Endothelial cell of umbilical vein (primary cell): ENCODE measurements around the gene SERPINB10. TPM values are rescaled to one million over a fixed set of nuclear protein-coding genes. Genes with fewer than 3 reads are reported as not detected.

Experiments
- BruUV-seq: library from RNA; stranded (reverse); fragments of 400-500 nt; replicated peaks from 2 replicates; lab custom pipeline; 2021; lab: Mats Ljungman, UMichigan
- CTCF ChIA-PET: fragments of 300-600, 350-600 bp; sonication (Branson Sonifier 250); formaldehyde crosslinking; loops from one replicate; lab custom pipeline; 2021; ENCODE audit warnings: antibody characterized with exemption, inconsistent platforms; lab: Charles Lee
- POLR2A ChIA-PET: fragments of 300-600, 350-600 bp; sonication (Branson Sonifier 250); formaldehyde crosslinking; loops from one replicate; lab custom pipeline; 2021; ENCODE audit warnings: antibody characterized with exemption, inconsistent platforms; lab: Charles Lee
- DNase-seq: peaks from one replicate; pipeline ENCODE4 v3.0.0-alpha.2; 2011; ENCODE audit warnings: low read depth, low spot score
- FAIRE-seq: peaks from 2 replicates; lab custom pipeline; 2011; peaks lifted over from hg19 to GRCh38; lab: Jason Lieb, UNC
- H2AFZ ChIP-seq: 2 replicates; pipeline ENCODE4 v1.6.0; 2012; ENCODE audit warnings: low read depth, low read length, control low read depth, inconsistent platforms
- H3K27ac ChIP-seq: 2 replicates; pipeline ENCODE4 v1.5.1; 2011; ENCODE audit warnings: low read depth, mild to moderate bottlenecking, control low read depth, low read length, moderate library complexity; ENCODE audit not compliant: insufficient read depth
- H3K27me3 ChIP-seq, 2 experiments: 2 replicates each; pipeline versions ENCODE4 v1.6.0 to v1.6.1; 2011; ENCODE audit warnings: low read length in 2 of 2, mixed read lengths in 1 of 2; ENCODE audit not compliant: control insufficient read depth in 2 of 2, insufficient read depth in 2 of 2
- H3K36me3 ChIP-seq, 2 experiments: 2 replicates in 1 of 2; 3 replicates in 1 of 2; pipeline ENCODE4 v1.5.1; 2011; ENCODE audit warnings: low read length in 2 of 2, mild to moderate bottlenecking in 1 of 2, moderate library complexity in 1 of 2; ENCODE audit not compliant: control insufficient read depth in 2 of 2, insufficient read depth in 2 of 2; ENCODE audit errors: extremely low read depth in 1 of 2
- H3K4me1 ChIP-seq: 3 replicates; pipeline ENCODE4 v1.5.1; 2011; ENCODE audit warnings: mild to moderate bottlenecking, low read length; ENCODE audit not compliant: control insufficient read depth, insufficient read depth; ENCODE audit errors: extremely low read depth
- H3K4me2 ChIP-seq: 2 replicates; pipeline ENCODE4 v1.6.1; 2011; ENCODE audit warnings: low read length, control low read depth, mixed read lengths; ENCODE audit not compliant: insufficient read depth
- H3K4me3 ChIP-seq, 3 experiments: fragments of 200-600 bp in 1 of 3; sonication (generic), shearing (Covaris generic) in 1 of 3; replicated peaks in 1 of 3; 2 replicates each; pipeline ENCODE4 v1.5.1; 2011 to 2016; ENCODE audit warnings: control low read depth in 3 of 3, low read length in 3 of 3, mild to moderate bottlenecking in 2 of 3, inconsistent platforms in 1 of 3, low read depth in 1 of 3, moderate library complexity in 1 of 3; ENCODE audit not compliant: insufficient read depth in 1 of 3
- H3K79me2 ChIP-seq: 2 replicates; pipeline ENCODE4 v1.6.0; 2012; ENCODE audit warnings: low read length, inconsistent platforms; ENCODE audit not compliant: control insufficient read depth, insufficient read depth
- H3K9ac ChIP-seq: replicated peaks from 2 replicates; pipeline ENCODE3; 2011; ENCODE audit warnings: low read length, control low read depth; ENCODE audit not compliant: insufficient read depth; ENCODE audit errors: extremely low read depth
- H3K9me1 ChIP-seq: replicated peaks from 3 replicates; pipeline ENCODE4 v1.6.0; 2011; ENCODE audit warnings: mild to moderate bottlenecking, low read length; ENCODE audit not compliant: control insufficient read depth, insufficient read depth; ENCODE audit errors: extremely low read depth
- H3K9me3 ChIP-seq: replicated peaks from 2 replicates; pipeline ENCODE4 v1.5.1; 2012; ENCODE audit warnings: low read length, inconsistent platforms; ENCODE audit not compliant: control insufficient read depth, insufficient read depth
- H4K20me1 ChIP-seq: replicated peaks from 2 replicates; pipeline ENCODE3; 2011; ENCODE audit warnings: mild to moderate bottlenecking, low read length; ENCODE audit not compliant: control insufficient read depth, insufficient read depth; ENCODE audit errors: extremely low read depth
- EZH2 ChIP-seq: IDR thresholded peaks from 2 replicates; pipeline ENCODE4 v1.6.1; 2012; ENCODE audit warnings: borderline replicate concordance, low read depth, mild to moderate bottlenecking, moderate library complexity, low read length, inconsistent platforms; ENCODE audit not compliant: severe bottlenecking
- FOS ChIP-seq: IDR thresholded peaks from 2 replicates; pipeline ENCODE4 v1.6.1; 2011; ENCODE audit warnings: mild to moderate bottlenecking, low read length, moderate library complexity, borderline replicate concordance; ENCODE audit not compliant: insufficient read depth
- GATA2 ChIP-seq: IDR thresholded peaks from 2 replicates; pipeline ENCODE4 v1.7.0; 2011; ENCODE audit warnings: low read depth, mild to moderate bottlenecking, moderate library complexity, mixed read lengths, low read length; ENCODE audit not compliant: insufficient read length, insufficient read depth
- JUN ChIP-seq: IDR thresholded peaks from 2 replicates; pipeline ENCODE4 v1.6.1; 2011; ENCODE audit warnings: borderline replicate concordance, low read depth; ENCODE audit not compliant: insufficient read length, insufficient read depth
- MYC ChIP-seq: IDR thresholded peaks from one replicate; pipeline ENCODE4 v1.6.1; 2011; ENCODE audit warnings: mild to moderate bottlenecking, low read depth, low read length
- POLR2A ChIP-seq: IDR thresholded peaks from 2 replicates; pipeline ENCODE4 v1.6.1; 2012; ENCODE audit warnings: low read depth, mild to moderate bottlenecking, control low read depth, low read length
- dilution Hi-C: fragments of 300-500 bp; cut with MboI; formaldehyde crosslinking; loops from one replicate; pipeline ENCODE4 v1.15.0; 2019; ENCODE audit warnings: low sequenced_read_pairs; ENCODE audit not compliant: extremely low pct_ligation_motif_present
- intact Hi-C: fragments of 100-400 bp; cut with micrococcal nuclease; formaldehyde crosslinking; loops from one replicate; pipeline ENCODE4 v1.10.0; 2022
- polyA plus RNA-seq, 4 experiments: library from polyadenylated mRNA; depleted of rRNA in 3 of 4; stranded (reverse) in 3 of 4; unstranded in 1 of 4; fragments of >200 nt; gene quantifications; 2 replicates each; pipeline versions ENCODE4 v1.2.1 to v1.2.3, GENCODE V29; 2011 to 2012; ENCODE audit warnings: missing spikeins in 1 of 4
- total RNA-seq: library from RNA; stranded (reverse); gene quantifications from 2 replicates; pipeline ENCODE4 v1.2.3, GENCODE V29; 2021
- TF ChIP-seq, protein P1 (sequence below), 2 donors: IDR thresholded peaks; 1 replicate in 1 of 2; 2 replicates in 1 of 2; pipeline ENCODE4 v1.5.1; 2011; ENCODE audit warnings: low read length in 2 of 2, mild to moderate bottlenecking in 2 of 2, moderate library complexity in 2 of 2, control low read depth in 1 of 2, inconsistent platforms in 1 of 2, low read depth in 1 of 2; ENCODE audit not compliant: insufficient read depth in 1 of 2; ENCODE audit errors: extremely low read depth in 1 of 2

Gene SERPINB10
- total and polyA plus RNA-seq, 2 donors (not counting 3 experiments of a cell fraction or from before 2014, with no cell fraction given), result not detected

DNA sequence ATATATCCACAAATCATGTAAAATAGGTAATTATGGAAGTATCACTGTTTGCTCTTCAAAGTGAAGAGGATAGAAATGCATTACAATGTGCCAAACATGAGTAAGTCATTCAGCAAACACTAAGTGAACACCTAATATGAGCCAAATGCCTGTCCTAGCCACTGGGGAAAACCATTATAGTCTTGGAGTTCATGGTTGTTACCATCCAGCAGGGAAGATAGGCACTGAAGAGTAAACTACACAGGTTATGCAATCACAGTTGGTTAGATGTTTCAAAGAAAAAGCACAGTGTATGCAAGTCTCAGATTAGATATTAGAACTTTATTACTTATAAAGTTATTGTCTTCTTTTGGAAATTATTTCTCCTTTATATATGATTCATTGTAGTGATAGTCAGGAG lies 24.1 kb upstream of the SERPINB10 start:
- H3K4me2 ChIP-seq, result no peak overlapping the region
- intact Hi-C loops (no loop called here), dilution Hi-C loops (no loop called here)
- H3K36me3 ChIP-seq, result no peaks in the 10 kb centered on the region
- H3K27ac ChIP-seq, result peak overlapping the region; percentile 90
- TF ChIP-seq FOS (no peak), GATA2 (no peak), JUN (no peak), EZH2 (no peak), MYC (no peak), POLR2A (no peak)
- TF ChIP-seq, protein P1, sequence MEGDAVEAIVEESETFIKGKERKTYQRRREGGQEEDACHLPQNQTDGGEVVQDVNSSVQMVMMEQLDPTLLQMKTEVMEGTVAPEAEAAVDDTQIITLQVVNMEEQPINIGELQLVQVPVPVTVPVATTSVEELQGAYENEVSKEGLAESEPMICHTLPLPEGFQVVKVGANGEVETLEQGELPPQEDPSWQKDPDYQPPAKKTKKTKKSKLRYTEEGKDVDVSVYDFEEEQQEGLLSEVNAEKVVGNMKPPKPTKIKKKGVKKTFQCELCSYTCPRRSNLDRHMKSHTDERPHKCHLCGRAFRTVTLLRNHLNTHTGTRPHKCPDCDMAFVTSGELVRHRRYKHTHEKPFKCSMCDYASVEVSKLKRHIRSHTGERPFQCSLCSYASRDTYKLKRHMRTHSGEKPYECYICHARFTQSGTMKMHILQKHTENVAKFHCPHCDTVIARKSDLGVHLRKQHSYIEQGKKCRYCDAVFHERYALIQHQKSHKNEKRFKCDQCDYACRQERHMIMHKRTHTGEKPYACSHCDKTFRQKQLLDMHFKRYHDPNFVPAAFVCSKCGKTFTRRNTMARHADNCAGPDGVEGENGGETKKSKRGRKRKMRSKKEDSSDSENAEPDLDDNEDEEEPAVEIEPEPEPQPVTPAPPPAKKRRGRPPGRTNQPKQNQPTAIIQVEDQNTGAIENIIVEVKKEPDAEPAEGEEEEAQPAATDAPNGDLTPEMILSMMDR (IDR thresholded peaks at IDR 0.05; ENCODE audit: extremely low read depth in 1 of 2, insufficient read depth in 1 of 2, low read depth in 1 of 2, low read length in 2 of 2), result no peak
- ChIA-PET CTCF (no interaction called here), POLR2A (no interaction called here)
- no peaks in the 10 kb centered on the region for H4K20me1 ChIP-seq
- no peak overlapping the region for H3K9ac ChIP-seq
- H3K9me3 ChIP-seq, result no peaks in the 10 kb centered on the region
- no peak overlapping the region for H2AFZ ChIP-seq
- no peak overlapping the region for H3K4me3 ChIP-seq
- FAIRE-seq, result no peak
- BruUV-seq, result no TSS peak
- no peaks in the 10 kb centered on the region for H3K9me1 ChIP-seq
- peaks cover 42% of the 10 kb centered on the region for H3K4me1 ChIP-seq
- peaks cover 2% of the 10 kb centered on the region for H3K79me2 ChIP-seq
- no peak for DNase-seq
- no peaks in the 10 kb centered on the region for H3K27me3 ChIP-seq
